Loucy (cell line): ENCODE data around the gene ABCF1.
A peak's percentile ranks its signal among the peaks of the same experiment; 100 is the strongest.

Source experiments
- H2AFZ ChIP-seq: fragments of 200-600 bp; sonication (generic); 2 replicates; pipeline ENCODE4 v1.6.0; 2016; ENCODE audit warnings: antibody characterized with exemption, mild to moderate bottlenecking, low read length, moderate library complexity
- H3F3A ChIP-seq: fragments of 200-600 bp; 2 replicates; pipeline ENCODE4 v1.6.0; 2016; ENCODE audit warnings: antibody characterized with exemption, low read depth, mild to moderate bottlenecking
- H3K27me3 ChIP-seq: fragments of 200-600 bp; sonication (generic); 2 replicates; pipeline ENCODE4 v1.6.1; 2014; ENCODE audit warnings: low read length, mild to moderate bottlenecking; ENCODE audit not compliant: insufficient read depth, poor library complexity, severe bottlenecking
- H3K36me3 ChIP-seq: fragments of 200-600 bp; sonication (generic); 2 replicates; pipeline ENCODE4 v1.6.1; 2016; ENCODE audit warnings: low read length; ENCODE audit not compliant: insufficient read depth
- H3K4me1 ChIP-seq: fragments of 200-600 bp; sonication (generic); 2 replicates; pipeline ENCODE4 v1.5.1; 2014; ENCODE audit warnings: low read length, mild to moderate bottlenecking; ENCODE audit not compliant: insufficient read depth, poor library complexity, severe bottlenecking
- H3K4me2 ChIP-seq: fragments of 200-600 bp; sonication (generic); 2 replicates; pipeline ENCODE4 v1.6.0; 2014; ENCODE audit warnings: antibody characterized with exemption, low read length, low read depth, mild to moderate bottlenecking; ENCODE audit not compliant: poor library complexity, severe bottlenecking
- H3K4me3 ChIP-seq: fragments of 200-600 bp; sonication (generic); 2 replicates; pipeline ENCODE4 v1.5.1; 2014; ENCODE audit warnings: low read length, mild to moderate bottlenecking, mixed read lengths; ENCODE audit not compliant: poor library complexity, severe bottlenecking
- H3K79me2 ChIP-seq: fragments of 200-600 bp; sonication (generic); 2 replicates; pipeline ENCODE4 v1.6.1; 2014; ENCODE audit warnings: low read length; ENCODE audit not compliant: insufficient read depth
- H3K9ac ChIP-seq: fragments of 200-600 bp; sonication (generic); 2 replicates; pipeline ENCODE4 v1.6.0; 2014; ENCODE audit warnings: mild to moderate bottlenecking, low read depth, low read length, moderate library complexity; ENCODE audit not compliant: poor library complexity, severe bottlenecking
- H3K9me2 ChIP-seq: fragments of 200-600 bp; sonication (generic); replicated peaks from 2 replicates; pipeline ENCODE4 v1.6.1; 2016; ENCODE audit warnings: low read depth, low read length, mixed read lengths
- H3K9me3 ChIP-seq: fragments of 200-600 bp; sonication (generic); 2 replicates; pipeline ENCODE4 v1.6.1; 2014; ENCODE audit warnings: mild to moderate bottlenecking, antibody characterized with exemption, low read length, low read depth; ENCODE audit not compliant: insufficient read depth
- H4K20me1 ChIP-seq: fragments of 200-600 bp; sonication (generic); 2 replicates; pipeline ENCODE4 v1.6.0; 2014; ENCODE audit warnings: antibody characterized with exemption, low read length, mild to moderate bottlenecking; ENCODE audit not compliant: insufficient read depth, poor library complexity, severe bottlenecking
- CTCF ChIP-seq: fragments of 200-600 bp; sonication (generic); conservative IDR thresholded peaks from 2 replicates; pipeline ENCODE4 v1.5.1; 2014; ENCODE audit warnings: mild to moderate bottlenecking, antibody characterized with exemption, low read length
- EZH2phosphoT487 ChIP-seq: fragments of 200-600 bp; IDR thresholded peaks from 2 replicates; pipeline ENCODE4 v1.6.1; 2018; ENCODE audit warnings: antibody characterized with exemption, mild to moderate bottlenecking, moderate library complexity, borderline replicate concordance

The ABCF1 gene

GRCh38 chr6:30541515-30542403, 29.5 kb upstream of the ABCF1 start:
- H3F3A ChIP-seq = 0 out of 2 replicates have a peak, but pooled peaks cover 5% of the 10 kb centered on the region
- peaks cover 26% of the 10 kb centered on the region for H3K4me1 ChIP-seq
- no peak for TF ChIP-seq EZH2phosphoT487
- peak; percentile 98 for TF ChIP-seq CTCF
- H3K4me3 ChIP-seq = peak overlapping the region; percentile 74
- H3K9ac ChIP-seq = peak overlapping the region; percentile 33
- H2AFZ ChIP-seq = peak overlapping the region; percentile 80
- no peaks in the 10 kb centered on the region for H3K9me2 ChIP-seq
- H3K27me3 ChIP-seq = no peaks in the 10 kb centered on the region
- peak overlapping the region; percentile 79 for H3K4me2 ChIP-seq
- no peaks in the 10 kb centered on the region for H3K79me2 ChIP-seq
- H4K20me1 ChIP-seq = no peaks in the 10 kb centered on the region
- H3K9me3 ChIP-seq = no peaks in the 10 kb centered on the region
- peaks cover 13% of the 10 kb centered on the region; the same call in 1 of the 2 replicates for H3K36me3 ChIP-seq

GRCh38 chr6:30542404-30542725, 28.9 kb upstream of the ABCF1 start:
- H2AFZ ChIP-seq = no peak overlapping the region
- H3K79me2 ChIP-seq = no peaks in the 10 kb centered on the region
- peaks cover 17% of the 10 kb centered on the region; the same call in 1 of the 2 replicates for H3K36me3 ChIP-seq
- no peaks in the 10 kb centered on the region for H3K27me3 ChIP-seq
- no peaks in the 10 kb centered on the region for H3K9me3 ChIP-seq
- TF ChIP-seq CTCF (no peak), EZH2phosphoT487 (no peak)
- no peaks in the 10 kb centered on the region for H3K9me2 ChIP-seq
- peak overlapping the region; percentile 33 for H3K9ac ChIP-seq
- peak overlapping the region; percentile 79 for H3K4me2 ChIP-seq
- H3F3A ChIP-seq = 0 out of 2 replicates have a peak, but pooled peaks cover 5% of the 10 kb centered on the region
- H3K4me1 ChIP-seq = peaks cover 26% of the 10 kb centered on the region
- no peaks in the 10 kb centered on the region for H4K20me1 ChIP-seq
- peak overlapping the region; percentile 74 for H3K4me3 ChIP-seq

- H3K9me3 ChIP-seq = no peaks in the 10 kb centered on the region
- H2AFZ ChIP-seq = no peak overlapping the region
These were observed 28.3 kb upstream of the ABCF1 start for GRCh38 chr6:30542915-30543314.

More at GRCh38 chr6:30542915-30543314, 28.3 kb upstream of the ABCF1 start:
- Histone ChIP-seq H3K9me2 (no peaks in the 10 kb centered on the region), H4K20me1 (no peaks in the 10 kb centered on the region), H3K4me2 (peak overlapping the region; percentile 79), H3K36me3 (peaks cover 17% of the 10 kb centered on the region; the same call in 1 of the 2 replicates), H3K4me1 (peaks cover 26% of the 10 kb centered on the region), H3K79me2 (no peaks in the 10 kb centered on the region), H3K9ac (no peak overlapping the region), H3K27me3 (no peaks in the 10 kb centered on the region), H3F3A (0 out of 2 replicates have a peak, but pooled peaks cover 5% of the 10 kb centered on the region), H3K4me3 (no peak overlapping the region)
- TF ChIP-seq EZH2phosphoT487 (no peak), CTCF (peak; percentile 41)
